NB4 (cell line): ENCODE data around the gene CPA1.

ENCODE experiments used
- CTCF ChIP-seq: IDR thresholded peaks from one replicate; pipeline ENCODE4 v1.5.1; 2012; ENCODE audit warnings: low read depth, low read length
- MAX ChIP-seq: IDR thresholded peaks from 2 replicates; pipeline ENCODE4 v1.6.1; 2011; ENCODE audit warnings: low read depth, low read length
- MYC ChIP-seq: IDR thresholded peaks from 2 replicates; pipeline ENCODE4 v1.6.1; 2011; ENCODE audit warnings: low read depth, low read length
- POLR2A ChIP-seq: IDR thresholded peaks from 2 replicates; pipeline ENCODE4 v1.6.1; 2011; ENCODE audit warnings: mild to moderate bottlenecking; ENCODE audit not compliant: insufficient read length; ENCODE audit errors: extremely low read depth

- TF ChIP-seq CTCF (no peak), MAX (no peak), POLR2A (no peak), MYC (no peak)
Observed at GRCh38 chr7:130377178-130377577, 3.1 kb upstream of the CPA1 start.
